CD4-positive, alpha-beta memory T cell (primary cell): ENCODE measurements around the gene TTYH2. TPM values are rescaled to one million over a fixed set of nuclear protein-coding genes. Genes with fewer than 3 reads are reported as not detected.

Source experiments
- CTCF ChIA-PET: fragments of 350-600 bp; sonication (Branson Sonifier 250); formaldehyde crosslinking; loops from one replicate; lab custom pipeline; 2021; ENCODE audit warnings: inconsistent platforms; ENCODE audit not compliant: partially characterized antibody; lab: Charles Lee
- POLR2A ChIA-PET: fragments of 350-600 bp; sonication (Branson Sonifier 250); formaldehyde crosslinking; loops from one replicate; lab custom pipeline; 2021; ENCODE audit not compliant: partially characterized antibody; lab: Charles Lee
- DNase-seq, 5 donors: peaks; one replicate each; pipeline versions ENCODE4 v3.0.0 to v3.0.0-alpha.2; 2020 to 2022; ENCODE audit warnings: mixed read lengths in 1 of 5
- H3K27ac ChIP-seq: one replicate; pipeline ENCODE4 v1.7.0; 2013; ENCODE audit warnings: low read depth, low read length
- H3K27me3 ChIP-seq: 2 replicates; pipeline ENCODE4 v1.7.0; 2013; ENCODE audit warnings: mild to moderate bottlenecking, low read length, moderate library complexity; ENCODE audit not compliant: insufficient read depth
- H3K36me3 ChIP-seq: 2 replicates; pipeline ENCODE4 v1.7.0; 2013; ENCODE audit warnings: mild to moderate bottlenecking, low read length, moderate library complexity; ENCODE audit not compliant: insufficient read depth
- H3K4me1 ChIP-seq: 2 replicates; pipeline ENCODE4 v1.7.0; 2013; ENCODE audit warnings: mild to moderate bottlenecking, low read length, moderate library complexity; ENCODE audit not compliant: insufficient read depth
- H3K4me3 ChIP-seq, 2 donors: one replicate each; pipeline ENCODE4 v1.7.0; 2013; ENCODE audit warnings: low read length in 2 of 2, mild to moderate bottlenecking in 1 of 2
- H3K9me3 ChIP-seq, 2 donors: one replicate each; pipeline ENCODE4 v1.7.0; 2013; ENCODE audit warnings: low read length in 2 of 2, control low read depth in 1 of 2; ENCODE audit not compliant: control insufficient read depth in 1 of 2
- H3K27ac Mint-ChIP-seq, 7 donors: one replicate each; pipeline ENCODE4 v1.8.0; 2020 to 2021; ENCODE audit warnings: mixed read lengths in 7 of 7, mild to moderate bottlenecking in 6 of 7, inconsistent platforms in 3 of 7, moderate library complexity in 3 of 7
- H3K27me3 Mint-ChIP-seq, 2 donors: one replicate each; pipeline ENCODE4 v1.8.0; 2020 to 2021; ENCODE audit warnings: mixed read lengths in 2 of 2
- H3K36me3 Mint-ChIP-seq, 2 donors: one replicate each; pipeline ENCODE4 v1.8.0; 2020 to 2021; ENCODE audit warnings: mixed read lengths in 2 of 2, inconsistent platforms in 1 of 2, mild to moderate bottlenecking in 1 of 2
- H3K4me1 Mint-ChIP-seq, 4 donors: one replicate each; pipeline ENCODE4 v1.8.0; 2020 to 2021; ENCODE audit warnings: mixed read lengths in 4 of 4, mild to moderate bottlenecking in 1 of 4
- H3K4me3 Mint-ChIP-seq, 8 donors: one replicate each; pipeline ENCODE4 v1.8.0; 2020 to 2021; ENCODE audit warnings: mixed read lengths in 8 of 8, mild to moderate bottlenecking in 7 of 8, moderate library complexity in 6 of 8, inconsistent platforms in 3 of 8
- H3K9me3 Mint-ChIP-seq, 8 donors: one replicate each; pipeline ENCODE4 v1.8.0; 2020 to 2021; ENCODE audit warnings: mixed read lengths in 8 of 8, mild to moderate bottlenecking in 5 of 8, inconsistent platforms in 3 of 8, moderate library complexity in 1 of 8
- intact Hi-C: fragments of 100-400 bp; cut with micrococcal nuclease; formaldehyde crosslinking; loops from one replicate; pipeline ENCODE4 v1.15.1; 2023
- polyA plus RNA-seq, 2 donors: library from polyadenylated mRNA; unstranded; fragments of 300-500 nt; fragmentation: Illumina TruSeq; gene quantifications; one replicate each; pipeline ENCODE4 v1.2.3, GENCODE V29; 2021
- total RNA-seq, 2 experiments: library from RNA; stranded (reverse); gene quantifications; one replicate each; pipeline ENCODE4 v1.2.3, GENCODE V29; 2021

Gene TTYH2
- total and polyA plus RNA-seq, 4 experiments from 2014 or later: 7.0 to 42.4 (median 24.2) TPM

- H3K27ac Mint-ChIP-seq: peak overlapping the region in 3 of 7 donors; percentile 56 to 78 (median 69)
- Histone ChIP-seq H3K36me3 (no peaks in the 10 kb centered on the region), H3K9me3 (no peaks in the 10 kb centered on the region), H3K4me3 (no peak overlapping the region), H3K27ac (no peak overlapping the region), H3K4me1 (peaks cover 2% of the 10 kb centered on the region), H3K27me3 (no peaks in the 10 kb centered on the region)
- CTCF ChIA-PET: interaction anchor here (1.2 kb wide), 1 partner anchor 28 kb away, joined by 3 read pairs; no protein-coding TSS in a partner anchor
- no peak for DNase-seq
- H3K36me3 Mint-ChIP-seq: no peaks in the 10 kb centered on the region
- H3K9me3 Mint-ChIP-seq: no peaks in the 10 kb centered on the region
- no peaks in the 10 kb centered on the region for H3K27me3 Mint-ChIP-seq
- peak overlapping the region in 3 of 8 donors; percentile 29 to 41 (median 32) for H3K4me3 Mint-ChIP-seq
- POLR2A ChIA-PET: interaction anchor here (1.2 to 1.3 kb wide), 2 partner anchors 11 to 28 kb away, joined by 3 to 4 read pairs; no protein-coding TSS in a partner anchor
- H3K4me1 Mint-ChIP-seq: peaks cover 8 to 37% (median 17%) of the 10 kb centered on the region in 4 donors
- intact Hi-C loops: no loop called here
These were observed 55.2 kb downstream of the TTYH2 start for GRCh38 chr17:74268558-74268957.

- POLR2A ChIA-PET: interaction anchor here (1.5 to 2.0 kb wide), 3 partner anchors 9 to 12 kb away, joined by 3 to 10 read pairs (median 6); no protein-coding TSS in a partner anchor
These were observed 57.0 kb downstream of the TTYH2 start for GRCh38 chr17:74270333-74270732.

GRCh38 chr17:74271281-74271680 lies 57.9 kb downstream of the TTYH2 start:
- no peak for DNase-seq
- peaks cover 26 to 64% (median 41%) of the 10 kb centered on the region in 4 donors for H3K4me1 Mint-ChIP-seq
- no peaks in the 10 kb centered on the region for H3K36me3 ChIP-seq
- H3K36me3 Mint-ChIP-seq: no peaks in the 10 kb centered on the region
- H3K27ac Mint-ChIP-seq: peak overlapping the region in 4 of 7 donors; percentile 12 to 72 (median 47)
- ChIA-PET CTCF (interaction anchor here (1.0 to 2.2 kb wide), 4 partner anchors 9 to 97 kb away, joined by 3 to 10 read pairs (median 4); partner anchors contain the start of gene RPL38), POLR2A (interaction anchor here (0.8 to 2.0 kb wide), 4 partner anchors 8 to 58 kb away, joined by 3 to 10 read pairs (median 4); no protein-coding TSS in a partner anchor)
- intact Hi-C loops: no loop called here
- H3K9me3 Mint-ChIP-seq: no peaks in the 10 kb centered on the region
- H3K4me3 Mint-ChIP-seq: no peak overlapping the region
- H3K4me1 ChIP-seq: peaks cover 29% of the 10 kb centered on the region
- H3K4me3 ChIP-seq: no peak overlapping the region
- H3K27me3 Mint-ChIP-seq: no peaks in the 10 kb centered on the region
- no peak overlapping the region for H3K27ac ChIP-seq
- no peaks in the 10 kb centered on the region for H3K9me3 ChIP-seq
- no peaks in the 10 kb centered on the region for H3K27me3 ChIP-seq

More at GRCh38 chr17:74270333-74270732, 57.0 kb downstream of the TTYH2 start:
- intact Hi-C loops: no loop called here
- H3K27ac Mint-ChIP-seq: peak overlapping the region in 3 of 7 donors; percentile 37 to 72 (median 63)
- Histone ChIP-seq H3K9me3 (no peaks in the 10 kb centered on the region), H3K27ac (no peak overlapping the region), H3K4me1 (peaks cover 20% of the 10 kb centered on the region), H3K4me3 (no peak overlapping the region), H3K36me3 (no peaks in the 10 kb centered on the region), H3K27me3 (no peaks in the 10 kb centered on the region)
- no peaks in the 10 kb centered on the region for H3K36me3 Mint-ChIP-seq
- peaks cover 24 to 55% (median 34%) of the 10 kb centered on the region in 4 donors for H3K4me1 Mint-ChIP-seq
- no peaks in the 10 kb centered on the region for H3K27me3 Mint-ChIP-seq
- CTCF ChIA-PET: interaction anchor here (1.5 to 2.2 kb wide), 2 partner anchors 24 to 98 kb away, joined by 4 to 10 read pairs; no protein-coding TSS in a partner anchor
- no peaks in the 10 kb centered on the region for H3K9me3 Mint-ChIP-seq
- no peak for DNase-seq
- H3K4me3 Mint-ChIP-seq: no peak overlapping the region

- H3K27ac ChIP-seq: no peak overlapping the region
- POLR2A ChIA-PET: interaction anchor here (1.5 kb wide), 1 partner anchor 8 kb away, joined by 6 read pairs; no protein-coding TSS in a partner anchor
- no peaks in the 10 kb centered on the region for H3K27me3 ChIP-seq
- Mint-ChIP-seq H3K4me1 (peaks cover 30 to 70% (median 46%) of the 10 kb centered on the region in 4 donors), H3K27ac (peak overlapping the region in 5 of 7 donors; percentile 29 to 65 (median 56)), H3K4me3 (peak overlapping the region in 2 of 8 donors; percentile 18 to 30), H3K9me3 (no peaks in the 10 kb centered on the region), H3K36me3 (no peaks in the 10 kb centered on the region), H3K27me3 (no peaks in the 10 kb centered on the region)
- no peaks in the 10 kb centered on the region for H3K36me3 ChIP-seq
- intact Hi-C loops: no loop called here
- peaks cover 35% of the 10 kb centered on the region for H3K4me1 ChIP-seq
- CTCF ChIA-PET: interaction anchor here (1.2 to 2.2 kb wide), 2 partner anchors 23 to 69 kb away, joined by 3 to 10 read pairs; partner anchors contain the start of gene RPL38
- DNase-seq: no peak
- H3K9me3 ChIP-seq: no peaks in the 10 kb centered on the region
- no peak overlapping the region for H3K4me3 ChIP-seq
These were observed 58.7 kb downstream of the TTYH2 start for GRCh38 chr17:74271901-74272561.

- H3K4me1 ChIP-seq: peaks cover 38% of the 10 kb centered on the region
- H3K27me3 Mint-ChIP-seq: no peaks in the 10 kb centered on the region
- H3K27me3 ChIP-seq: no peaks in the 10 kb centered on the region
- H3K36me3 Mint-ChIP-seq: no peaks in the 10 kb centered on the region
- no peak overlapping the region for H3K4me3 ChIP-seq
- intact Hi-C loops: no loop called here
- H3K27ac ChIP-seq: no peak overlapping the region
- POLR2A ChIA-PET: no interaction called here
- no peaks in the 10 kb centered on the region for H3K36me3 ChIP-seq
- H3K9me3 Mint-ChIP-seq: no peaks in the 10 kb centered on the region
- DNase-seq: no peak
- peak overlapping the region in 5 of 7 donors; percentile 2 to 78 (median 14) for H3K27ac Mint-ChIP-seq
- H3K9me3 ChIP-seq: no peaks in the 10 kb centered on the region
- CTCF ChIA-PET: interaction anchor here (1.2 kb wide), 1 partner anchor 24 kb away, joined by 3 read pairs; no protein-coding TSS in a partner anchor
- H3K4me3 Mint-ChIP-seq: peak overlapping the region in 4 of 8 donors; percentile 5 to 59 (median 43)
- peaks cover 29 to 64% (median 43%) of the 10 kb centered on the region in 4 donors for H3K4me1 Mint-ChIP-seq
These were observed 59.4 kb downstream of the TTYH2 start for GRCh38 chr17:74272731-74273201.

- no peaks in the 10 kb centered on the region for H3K9me3 Mint-ChIP-seq
- peaks cover 28 to 52% (median 40%) of the 10 kb centered on the region in 4 donors for H3K4me1 Mint-ChIP-seq
- DNase-seq: peak; percentile 19 to 58 (median 45)
- H3K9me3 ChIP-seq: no peaks in the 10 kb centered on the region
- intact Hi-C loops: no loop called here
- no peaks in the 10 kb centered on the region for H3K36me3 ChIP-seq
- peak within 1 kb of the TSS; percentile 73 to 86 (median 84) for H3K4me3 Mint-ChIP-seq
- H3K27ac ChIP-seq: peak within 1 kb of the TSS; percentile 20
- no peaks in the 10 kb centered on the region for H3K27me3 ChIP-seq
- peaks cover 47% of the 10 kb centered on the region for H3K4me1 ChIP-seq
- peak within 1 kb of the TSS; percentile 92 to 98 (median 95) for H3K27ac Mint-ChIP-seq
- H3K27me3 Mint-ChIP-seq: no peaks in the 10 kb centered on the region
- H3K36me3 Mint-ChIP-seq: no peaks in the 10 kb centered on the region
- ChIA-PET POLR2A (interaction anchor here (0.6 to 2.7 kb wide), 7 partner anchors 9 to 61 kb away, joined by 3 to 32 read pairs (median 5); partner anchors contain the start of gene TTYH2), CTCF (interaction anchor here (0.9 to 2.1 kb wide), 8 partner anchors 11 to 75 kb away, joined by 3 to 11 read pairs (median 4); no protein-coding TSS in a partner anchor)
- peak within 1 kb of the TSS; percentile 12 to 49 for H3K4me3 ChIP-seq
These were observed 60.8 kb downstream of the TTYH2 start, which contains the start of gene DNAI2 for GRCh38 chr17:74274060-74274708. Gene DNAI2 (plus strand): TSS chr17:74274234. CDS start chr17:74281818, 7,584 bp downstream.
